ENCODE data around the gene GPC5. TPM values are rescaled to one million over a fixed set of nuclear protein-coding genes. Genes with fewer than 3 reads are reported as not detected.
"Not testable (repeated sequence)": the region's sequence is repeated elsewhere in the genome, so short reads cannot be mapped to it uniquely, and the experiment has no call there.

Gene GPC5
- total RNA-seq, 2 donors from 2014 or later = 0.37 to 0.52 TPM

DNA sequence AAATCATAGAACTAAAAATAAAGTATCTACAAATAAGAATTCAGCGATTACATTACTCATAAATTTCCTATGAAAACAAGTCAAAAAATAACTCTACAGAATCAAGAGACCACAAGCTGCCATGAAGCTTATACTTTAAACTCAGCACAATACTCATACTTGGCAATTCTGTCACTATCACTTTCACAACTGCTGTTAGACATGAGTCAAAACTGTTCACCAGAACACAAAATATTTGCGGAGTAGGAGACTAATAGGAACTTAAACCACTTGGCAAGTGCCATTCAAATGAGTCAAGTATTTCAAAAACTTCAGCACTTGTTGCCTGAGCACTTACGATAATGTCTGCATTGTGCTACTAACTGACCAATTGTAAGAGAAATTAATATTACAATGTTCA is 1440.4 kb downstream of the GPC5 start:
- no peak for DNase-seq (ENCODE audit: low spot score)
- intact Hi-C loops (cut with DNase I) = no loop called here

DNA sequence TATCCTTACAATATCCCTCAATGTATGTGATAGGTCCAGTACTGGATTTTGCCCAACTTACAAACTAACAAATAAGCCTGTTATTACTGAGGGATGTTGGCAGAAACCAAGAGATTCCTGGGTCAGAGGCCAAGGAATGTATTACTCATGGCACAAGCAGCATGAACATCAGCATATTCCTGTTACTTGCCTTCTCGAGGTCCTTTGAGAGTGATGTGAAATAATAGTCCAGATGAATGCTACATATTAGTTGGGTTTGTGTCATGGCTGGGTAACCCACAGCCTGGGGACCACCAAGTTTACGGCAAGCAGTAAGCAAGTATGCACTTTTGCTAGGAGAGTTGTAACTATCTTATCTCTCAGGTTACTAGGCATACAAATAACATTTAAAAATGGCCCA is 1443.7 kb downstream of the GPC5 start:
- DNase-seq (ENCODE audit: low spot score) = no peak
- intact Hi-C loops (cut with DNase I) = no loop called here

DNA sequence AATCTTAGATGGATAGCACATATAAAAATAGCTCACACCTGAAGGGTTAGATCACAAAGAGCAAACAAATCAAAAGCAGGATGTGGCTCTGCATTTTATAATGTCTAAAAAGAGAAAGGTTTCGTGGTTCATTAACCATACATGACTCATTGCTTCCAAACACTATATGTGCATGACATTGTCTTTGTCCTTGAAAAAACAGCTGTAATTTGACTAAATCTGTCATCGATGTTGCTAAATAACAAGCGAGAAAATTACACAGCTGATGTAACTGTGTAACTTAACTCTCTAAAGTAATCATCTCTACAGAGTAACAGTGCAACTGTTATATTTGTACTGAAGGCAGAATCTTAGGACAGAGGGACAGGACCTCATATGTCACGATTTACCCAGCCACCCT is 1445.1 kb downstream of the GPC5 start:
- intact Hi-C loops (cut with DNase I) = no loop called here
- no peak for DNase-seq (ENCODE audit: low spot score)

DNA sequence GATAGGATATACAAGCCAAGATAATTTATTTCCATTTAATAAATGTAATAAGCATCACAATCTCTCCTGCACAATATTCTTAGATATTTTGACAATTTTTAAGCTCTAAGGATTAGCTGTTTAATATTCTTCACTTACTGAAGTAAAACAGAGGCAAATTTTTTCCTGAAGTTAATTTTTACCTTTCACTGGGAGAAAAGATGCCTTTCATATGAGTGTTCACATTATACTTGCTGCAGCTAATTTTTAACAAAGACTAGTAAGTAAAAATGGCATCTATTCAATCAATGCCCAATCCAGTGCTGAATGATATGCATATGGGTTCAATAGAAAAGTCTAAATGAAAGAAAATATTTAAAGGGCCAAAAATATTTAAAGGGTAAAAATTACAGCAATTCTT is 1451.0 kb downstream of the GPC5 start:
- no peak for DNase-seq (ENCODE audit: low spot score)
- intact Hi-C loops (cut with DNase I) = no loop called here

DNA sequence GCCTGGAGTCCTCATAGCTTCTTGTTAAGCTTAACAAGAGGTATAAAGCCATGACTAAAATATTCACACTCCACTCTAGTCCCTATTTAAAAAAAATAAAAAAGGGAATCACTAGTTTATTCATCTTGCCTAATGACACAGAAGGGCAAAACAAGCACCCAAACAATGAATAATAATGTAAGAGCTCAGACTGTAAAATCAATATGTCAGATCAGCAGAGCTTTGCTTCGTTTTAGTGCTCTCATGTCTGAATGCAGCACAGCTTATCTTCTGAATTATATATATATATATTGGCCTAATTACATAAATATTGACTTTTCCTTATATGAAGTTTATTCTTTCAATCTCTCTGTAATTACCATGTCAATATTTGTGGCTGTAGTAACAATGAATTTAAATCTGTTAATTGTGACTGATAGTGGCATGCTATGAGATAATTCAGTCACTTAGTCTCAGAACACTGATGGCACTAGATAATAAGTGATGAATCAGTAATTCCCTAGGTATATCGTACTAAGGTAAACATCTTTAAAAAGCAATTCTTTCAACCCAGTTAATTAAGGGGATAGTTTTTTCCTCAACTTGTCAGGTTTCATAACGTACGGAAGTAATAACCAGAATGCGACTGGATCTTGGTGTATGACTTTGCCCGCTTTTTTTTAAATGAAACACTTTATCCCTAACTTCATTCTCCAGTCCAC is 1466.3 kb downstream of the GPC5 start:
- intact Hi-C loops (cut with DNase I) = no loop called here
- no peak for DNase-seq (ENCODE audit: low spot score)

DNA sequence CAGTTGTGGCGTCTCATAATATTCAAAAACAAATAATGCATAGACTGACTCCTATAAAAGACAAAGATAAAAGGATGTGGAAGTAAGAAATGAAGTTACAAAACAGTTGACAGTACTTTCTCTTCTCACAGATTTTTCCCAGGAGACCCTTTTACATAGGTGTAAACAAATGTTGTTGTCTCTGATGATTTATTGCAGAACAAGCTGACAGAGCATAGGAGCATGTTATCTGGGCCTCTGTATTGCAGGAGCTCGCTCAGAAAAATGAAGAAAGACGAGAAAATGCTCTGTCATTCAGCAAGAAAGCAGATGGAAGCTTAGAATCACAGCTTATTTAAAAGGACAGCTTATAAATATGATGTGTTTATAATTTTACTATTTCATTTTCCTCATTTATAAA is 1474.6 kb downstream of the GPC5 start:
- intact Hi-C loops (cut with DNase I) = no loop called here

DNA sequence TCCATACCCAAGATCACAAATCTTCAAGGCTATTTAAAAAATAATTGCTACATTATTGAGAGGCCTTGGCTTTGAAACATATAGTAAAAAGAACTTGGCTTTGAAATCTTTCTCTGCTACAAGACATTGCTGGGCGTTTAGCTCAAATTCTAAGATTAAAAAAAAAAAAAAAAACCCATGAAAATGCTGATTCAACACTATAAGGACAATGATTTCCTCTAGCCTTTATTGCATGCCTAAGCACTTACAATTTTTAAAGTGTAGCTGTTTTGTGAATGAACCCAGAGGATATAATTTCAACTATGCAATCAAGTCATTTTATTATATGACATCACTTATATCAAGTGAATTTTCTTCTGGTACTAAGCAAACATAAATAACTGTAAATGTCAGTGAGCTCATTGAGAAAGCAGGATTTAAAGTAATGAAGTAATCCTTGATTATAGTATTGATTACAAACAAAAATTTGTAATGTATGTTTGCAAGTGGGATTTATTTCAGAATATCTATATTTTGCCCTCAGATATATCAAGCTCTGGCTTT is 1488.2 kb downstream of the GPC5 start:
- intact Hi-C loops (cut with DNase I) = no loop called here
- no peak for DNase-seq (ENCODE audit: low spot score)

More for the DNA sequence above, 1474.6 kb downstream of the GPC5 start:
- DNase-seq (ENCODE audit: low spot score) = no peak

DNA sequence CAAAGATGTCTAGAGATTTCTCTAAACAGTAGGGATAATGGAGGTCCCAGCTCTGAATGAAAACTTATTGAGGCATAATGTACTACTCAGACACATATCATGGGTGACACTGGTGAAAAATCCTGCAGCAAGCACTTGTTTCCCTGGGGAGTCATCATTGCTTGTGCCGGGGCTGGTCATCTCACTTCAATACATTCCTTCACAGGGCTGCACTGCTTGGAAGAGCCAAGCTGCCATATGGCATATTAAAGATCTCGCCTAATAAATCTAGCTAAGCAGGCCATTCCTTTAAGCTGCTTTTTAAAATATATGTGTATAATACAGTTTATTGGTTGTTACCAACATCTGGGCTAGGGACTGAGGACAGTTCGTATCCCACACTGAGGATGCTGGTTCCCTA is 1496.0 kb downstream of the GPC5 start:
- intact Hi-C loops (cut with DNase I) = loop anchor here in 1 of 2 donors (2.0 kb wide), 1 partner anchor 50 kb away; no protein-coding TSS in a partner anchor
- no peak for DNase-seq (ENCODE audit: low spot score)

DNA sequence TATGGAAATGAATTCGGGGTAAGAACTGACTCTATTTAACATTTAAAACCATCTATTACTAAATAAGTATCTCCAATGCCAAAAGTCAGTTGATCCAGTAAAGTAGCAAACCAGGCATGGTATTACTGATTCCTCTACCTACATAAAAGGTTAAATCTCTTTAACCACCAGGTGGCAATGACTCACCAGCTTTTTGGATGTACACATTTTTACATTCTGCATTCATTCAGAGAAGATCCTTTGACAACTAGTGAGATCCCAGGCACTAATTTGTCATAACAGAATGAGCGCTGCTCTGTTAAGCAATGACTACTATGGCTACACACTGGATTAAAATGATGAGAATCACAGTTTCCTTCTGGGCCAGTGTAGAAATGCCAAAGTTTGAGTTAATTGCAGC is 1498.4 kb downstream of the GPC5 start:
- no peak for DNase-seq (ENCODE audit: low spot score)
- intact Hi-C loops (cut with DNase I) = no loop called here

DNA sequence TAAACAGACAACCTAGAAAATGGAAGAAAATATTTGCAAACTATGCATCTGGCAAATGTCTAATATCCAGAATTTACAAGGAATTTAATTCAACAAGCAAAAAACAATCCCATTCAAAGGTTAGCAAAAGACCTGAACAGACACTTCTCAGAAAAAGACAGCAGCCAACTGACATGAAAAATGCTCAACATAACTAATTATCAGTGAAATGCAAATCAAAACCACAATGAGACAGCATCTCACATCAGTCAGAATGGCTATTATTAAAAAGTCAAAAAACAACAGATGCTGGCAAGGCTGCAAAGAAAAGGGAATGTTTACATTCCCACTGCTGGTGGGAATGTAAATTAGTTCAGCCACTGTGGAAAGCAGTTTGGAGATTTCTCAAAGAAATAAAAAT is 1500.5 kb downstream of the GPC5 start:
- intact Hi-C loops (cut with DNase I) = not testable (repeated sequence)

DNA sequence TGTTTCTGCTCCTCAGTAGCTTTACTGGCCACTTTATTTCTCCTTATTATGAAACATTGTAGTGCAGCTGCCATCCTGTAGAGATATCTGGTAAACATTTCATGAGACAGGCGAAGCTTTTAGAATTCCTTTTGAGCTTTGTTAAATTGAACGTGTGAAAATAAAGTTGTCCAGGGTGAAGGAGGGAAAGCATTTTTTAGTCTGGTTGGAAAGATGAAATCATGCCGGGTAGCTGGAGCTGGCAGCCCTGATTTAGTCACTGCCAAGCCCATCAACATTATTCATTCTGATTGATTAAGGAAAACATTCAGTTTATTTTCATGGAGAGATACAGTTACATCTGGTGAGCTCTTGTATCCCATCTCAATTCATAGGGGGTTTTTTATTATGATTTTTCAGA is 1502.0 kb downstream of the GPC5 start:
- intact Hi-C loops (cut with DNase I) = no loop called here
- DNase-seq (ENCODE audit: low spot score) = no peak

More for the DNA sequence above, 1500.5 kb downstream of the GPC5 start:
- DNase-seq (ENCODE audit: low spot score) = not testable (repeated sequence)

DNA sequence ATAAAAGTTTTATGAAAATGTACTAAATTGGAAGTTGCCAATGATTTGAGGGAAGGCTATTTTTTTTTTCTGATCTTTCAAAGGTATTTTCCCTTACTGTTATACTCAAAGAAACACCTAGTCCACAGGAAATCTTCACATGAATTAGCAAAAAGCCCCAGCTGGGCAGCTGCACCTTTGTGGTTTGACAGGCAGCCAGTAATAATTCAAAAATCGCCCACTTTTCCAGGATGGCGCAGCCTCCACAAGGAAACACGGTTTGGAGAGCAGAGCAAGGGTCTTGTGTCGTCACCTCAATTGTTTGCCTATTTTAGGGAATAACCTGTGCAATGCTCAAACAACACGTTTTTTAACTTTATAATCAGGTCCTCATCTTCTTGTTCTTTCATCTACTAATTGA is 1503.3 kb downstream of the GPC5 start:
- intact Hi-C loops (cut with DNase I) = no loop called here

DNA sequence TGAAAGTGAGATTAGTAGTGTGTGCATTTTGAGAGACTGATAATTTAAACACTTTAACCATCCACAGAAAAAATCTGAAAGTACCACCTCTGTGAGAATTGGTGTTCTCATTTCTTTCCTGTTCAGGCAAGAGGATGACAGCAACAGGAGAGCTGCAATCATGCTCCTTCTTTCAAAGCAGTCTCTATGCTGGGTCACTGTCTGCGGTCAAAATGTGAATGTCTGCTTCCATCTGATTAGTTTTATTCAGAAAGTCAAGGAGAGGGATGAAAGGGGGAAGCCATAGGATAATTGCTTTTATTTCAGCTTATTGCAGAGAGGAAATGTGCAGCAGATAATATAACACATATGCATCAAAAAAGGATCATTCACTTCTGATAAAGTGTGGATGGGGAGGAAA is 1514.2 kb downstream of the GPC5 start:
- intact Hi-C loops (cut with DNase I) = no loop called here
- DNase-seq (ENCODE audit: low spot score) = no peak

More for the DNA sequence above, 1503.3 kb downstream of the GPC5 start:
- DNase-seq (ENCODE audit: low spot score) = no peak

DNA sequence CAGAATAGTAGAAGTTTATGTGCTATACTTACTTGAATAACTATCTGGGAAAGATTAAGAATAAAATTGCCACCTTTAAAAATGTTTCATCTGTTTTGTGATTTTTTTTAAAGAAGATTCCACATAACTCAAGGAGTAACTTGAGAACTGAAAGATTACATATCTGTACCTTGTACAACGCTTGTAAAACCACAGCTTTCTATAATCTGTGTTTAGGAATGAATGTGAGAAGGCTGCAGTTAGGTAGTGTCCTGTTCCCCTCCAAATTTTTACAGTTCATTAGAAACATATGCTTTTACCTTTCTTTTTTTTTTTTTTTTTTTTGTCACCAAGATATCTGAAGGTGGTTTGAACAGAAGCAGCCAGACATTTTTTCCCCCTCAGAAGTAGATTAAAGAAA is 1515.4 kb downstream of the GPC5 start:
- intact Hi-C loops (cut with DNase I) = no loop called here
- DNase-seq (ENCODE audit: low spot score) = no peak

Small RNA genes lying within 50 kb of the gene (microRNA-seq; reads per million reads assigned to microRNA genes)
- gene MIR548AS (ENCODE audit: borderline microRNAs expressed in 2 of 2) = 0 reads per million in 2 donors

Other genes with a start within 250 kb of the GPC5 start
- gene MIR17HG, start 50.9 kb upstream of the GPC5 start, total RNA-seq = 1 to 10 TPM; 2.6 to 3.4 TPM

Measured in posterior vena cava (tissue), 2 donors.